HepG2 (cell line): ENCODE measurements around the gene CEBPB.

Experiments
- BCL6 ChIP-seq: IDR thresholded peaks from 2 replicates; pipeline ENCODE4 v1.6.1; 2016; ENCODE audit warnings: missing genetic modification reagents, missing compliant biosample characterization
- EZH2 ChIP-seq: conservative IDR thresholded peaks from 2 replicates; pipeline ENCODE4 v1.6.1; 2012; ENCODE audit warnings: mild to moderate bottlenecking, low read depth, low read length, moderate library complexity
- FOXP1 ChIP-seq, 2 experiments: fragments of 450-650 bp in 1 of 2; IDR thresholded peaks; 2 replicates each; pipeline ENCODE4 v1.6.1; 2017 to 2018; ENCODE audit warnings: antibody characterized with exemption in 1 of 2
- HNF4G ChIP-seq, 2 experiments: sonication (generic) in 1 of 2; formaldehyde crosslinking in 1 of 2; IDR thresholded peaks; 2 replicates each; pipeline versions ENCODE4 v1.4.0 to v1.6.1; 2011 to 2020; ENCODE audit warnings: borderline replicate concordance in 2 of 2, low read depth in 2 of 2, mild to moderate bottlenecking in 2 of 2, low read length in 1 of 2, missing genetic modification reagents in 1 of 2, moderate library complexity in 1 of 2
- POLR2G ChIP-seq: fragments of 200-400 bp; formaldehyde crosslinking; IDR thresholded peaks from 2 replicates; pipeline ENCODE4 v1.6.1; 2018; ENCODE audit warnings: mild to moderate bottlenecking, low read depth, low read length, moderate library complexity
- SALL2 ChIP-seq: sonication (generic); formaldehyde crosslinking; IDR thresholded peaks from 2 replicates; pipeline ENCODE4 v1.8.1; 2023; ENCODE audit warnings: mild to moderate bottlenecking, missing genetic modification reagents, inconsistent platforms
- TF ChIP-seq, protein P1 (sequence below): sonication (generic); formaldehyde crosslinking; IDR thresholded peaks from 2 replicates; pipeline ENCODE4 v1.5.0; 2020; ENCODE audit warnings: mild to moderate bottlenecking, missing genetic modification reagents, moderate library complexity

DNA sequence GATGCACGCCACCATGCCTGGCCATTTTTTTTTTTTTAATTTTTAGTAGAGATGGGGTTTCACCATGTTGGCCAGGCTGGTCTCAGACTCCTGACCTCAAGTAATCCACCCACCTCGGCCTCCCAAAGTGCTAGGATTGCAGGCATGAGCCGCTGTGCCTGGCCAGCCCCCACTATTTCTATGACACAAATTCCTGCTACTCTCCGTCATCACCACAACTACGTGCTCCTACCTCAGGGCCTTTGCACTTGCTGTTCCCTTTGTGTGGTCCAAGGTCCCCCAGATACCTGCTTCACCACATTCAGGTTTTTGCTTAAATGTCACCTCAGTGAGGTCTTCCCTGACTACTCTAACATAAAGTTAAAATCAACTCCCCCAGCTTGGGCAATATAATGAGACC lies 5.2 kb upstream of the CEBPB start:
- TF ChIP-seq HNF4G (IDR thresholded peaks at IDR 0.05; ENCODE audit: borderline replicate concordance, low read depth, low read length), result no peak
- TF ChIP-seq HNF4G (CRISPR knock-in tag; IDR thresholded peaks at IDR 0.05; ENCODE audit: borderline replicate concordance, low read depth), result no peak
- no peak for TF ChIP-seq EZH2
- no peak for TF ChIP-seq SALL2 (CRISPR knock-in tag)
- no peak for TF ChIP-seq FOXP1 (IDR thresholded peaks at IDR 0.05)
- no peak for TF ChIP-seq FOXP1 (CRISPR knock-in tag; IDR thresholded peaks at IDR 0.05)
- no peak for TF ChIP-seq POLR2G
- TF ChIP-seq BCL6 (CRISPR knock-in tag), result no peak
- TF ChIP-seq, protein P1, sequence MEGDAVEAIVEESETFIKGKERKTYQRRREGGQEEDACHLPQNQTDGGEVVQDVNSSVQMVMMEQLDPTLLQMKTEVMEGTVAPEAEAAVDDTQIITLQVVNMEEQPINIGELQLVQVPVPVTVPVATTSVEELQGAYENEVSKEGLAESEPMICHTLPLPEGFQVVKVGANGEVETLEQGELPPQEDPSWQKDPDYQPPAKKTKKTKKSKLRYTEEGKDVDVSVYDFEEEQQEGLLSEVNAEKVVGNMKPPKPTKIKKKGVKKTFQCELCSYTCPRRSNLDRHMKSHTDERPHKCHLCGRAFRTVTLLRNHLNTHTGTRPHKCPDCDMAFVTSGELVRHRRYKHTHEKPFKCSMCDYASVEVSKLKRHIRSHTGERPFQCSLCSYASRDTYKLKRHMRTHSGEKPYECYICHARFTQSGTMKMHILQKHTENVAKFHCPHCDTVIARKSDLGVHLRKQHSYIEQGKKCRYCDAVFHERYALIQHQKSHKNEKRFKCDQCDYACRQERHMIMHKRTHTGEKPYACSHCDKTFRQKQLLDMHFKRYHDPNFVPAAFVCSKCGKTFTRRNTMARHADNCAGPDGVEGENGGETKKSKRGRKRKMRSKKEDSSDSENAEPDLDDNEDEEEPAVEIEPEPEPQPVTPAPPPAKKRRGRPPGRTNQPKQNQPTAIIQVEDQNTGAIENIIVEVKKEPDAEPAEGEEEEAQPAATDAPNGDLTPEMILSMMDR (CRISPR knock-in tag), result no peak
